ENCODE results near the gene OSTF1.

- no peak for TF ChIP-seq CTCF (IDR thresholded peaks at IDR 0.05)
- TF ChIP-seq EP300 (IDR thresholded peaks at IDR 0.05): no peak
- TF ChIP-seq POLR2A (IDR thresholded peaks at IDR 0.05; ENCODE audit: low read depth): no peak
Observed at GRCh38 chr9:75111019-75111622, 22.8 kb downstream of the OSTF1 start.

Data from esophagus muscularis mucosa (tissue), 4 donors.